Measurements from ENCODE around the gene NKTR. TPM values are rescaled to one million over a fixed set of nuclear protein-coding genes. Genes with fewer than 3 reads are reported as not detected.
A peak's percentile ranks its signal among the peaks of the same experiment; 100 is the strongest.

Gene NKTR
- total and polyA plus RNA-seq, 4 donors: 80.8 to 176 (median 95.2) TPM

DNA sequence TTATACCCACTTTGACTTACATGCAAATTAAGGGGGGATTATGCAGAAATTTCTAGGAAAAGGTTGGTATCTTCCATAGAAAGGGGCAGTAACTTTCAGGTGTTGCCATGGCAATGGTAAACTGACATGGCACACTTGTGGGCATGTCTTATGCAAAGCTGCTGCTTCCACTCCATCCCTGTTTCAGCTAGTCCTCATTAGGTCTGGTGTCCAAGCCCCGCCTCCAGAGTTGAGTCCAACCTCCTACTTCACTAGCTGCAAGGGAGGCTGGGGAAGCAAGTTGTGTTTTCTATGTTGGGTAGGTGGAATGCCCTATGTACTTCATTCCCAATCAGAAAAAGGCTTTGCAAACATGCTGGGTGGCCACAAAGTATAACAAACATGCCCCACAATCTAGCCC, 70.2 kb downstream of the NKTR start:
- no CpG with 5 or more reads among the region's 1 CpG for WGBS (ENCODE audit: insufficient coverage)
- DNase-seq (ENCODE audit: low read depth in 4 of 6, low spot score in 6 of 6): no peak

DNA sequence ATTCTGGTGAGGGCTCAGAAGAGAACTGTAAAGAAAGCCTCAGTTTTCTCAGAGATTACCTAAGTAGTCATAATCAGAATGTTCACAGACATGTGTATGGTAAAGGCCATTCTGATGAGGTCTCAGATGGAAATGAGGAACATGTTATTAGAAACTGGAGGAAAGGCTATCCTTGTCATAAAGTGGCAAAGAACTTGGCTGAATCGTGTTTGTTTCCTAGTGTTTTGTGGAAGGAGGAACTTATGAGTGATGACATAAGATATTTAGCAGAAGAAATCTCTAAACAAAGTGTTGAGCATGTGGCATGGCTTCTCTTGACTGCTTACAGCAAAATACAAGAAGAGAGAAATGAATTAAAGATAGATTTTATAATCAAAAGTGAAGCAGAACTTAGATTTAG, 72.0 kb downstream of the NKTR start:
- H3K27ac ChIP-seq (ENCODE audit: low read depth, low read length): no peak overlapping the region
- H3K4me1 ChIP-seq (ENCODE audit: control insufficient read depth, insufficient read depth, low read length): peaks cover 11% of the 10 kb centered on the region
- 67% methylated on average over 1 of the region's 1 CpG for whole genome bisulfite sequencing (ENCODE audit: insufficient coverage)

More for the DNA sequence above, 70.2 kb downstream of the NKTR start:
- Histone ChIP-seq H3K27ac (ENCODE audit: low read depth, low read length) (no peak overlapping the region), H3K4me1 (ENCODE audit: control insufficient read depth, insufficient read depth, low read length) (peaks cover 27% of the 10 kb centered on the region), H3K4me3 (ENCODE audit: low read depth, low read length) (no peak overlapping the region), H3K36me3 (ENCODE audit: control insufficient read depth, insufficient read depth, low read length) (peaks cover 5% of the 10 kb centered on the region), H3K9me3 (ENCODE audit: control insufficient read depth, insufficient read depth, low read length) (no peaks in the 10 kb centered on the region), H3K27me3 (ENCODE audit: control insufficient read depth, insufficient read depth, low read length) (no peaks in the 10 kb centered on the region)

GRCh38 chr3:42673082-42673481, 72.6 kb downstream of the NKTR start:
- no peak for DNase-seq (ENCODE audit: low read depth in 4 of 6, low spot score in 6 of 6)

More for the DNA sequence above, 72.0 kb downstream of the NKTR start:
- Histone ChIP-seq H3K27me3 (ENCODE audit: control insufficient read depth, insufficient read depth, low read length) (no peaks in the 10 kb centered on the region), H3K36me3 (ENCODE audit: control insufficient read depth, insufficient read depth, low read length) (no peaks in the 10 kb centered on the region), H3K4me3 (ENCODE audit: low read depth, low read length) (no peak overlapping the region), H3K9me3 (ENCODE audit: control insufficient read depth, insufficient read depth, low read length) (no peaks in the 10 kb centered on the region)
- DNase-seq (ENCODE audit: low read depth in 4 of 6, low spot score in 6 of 6): no peak

DNA sequence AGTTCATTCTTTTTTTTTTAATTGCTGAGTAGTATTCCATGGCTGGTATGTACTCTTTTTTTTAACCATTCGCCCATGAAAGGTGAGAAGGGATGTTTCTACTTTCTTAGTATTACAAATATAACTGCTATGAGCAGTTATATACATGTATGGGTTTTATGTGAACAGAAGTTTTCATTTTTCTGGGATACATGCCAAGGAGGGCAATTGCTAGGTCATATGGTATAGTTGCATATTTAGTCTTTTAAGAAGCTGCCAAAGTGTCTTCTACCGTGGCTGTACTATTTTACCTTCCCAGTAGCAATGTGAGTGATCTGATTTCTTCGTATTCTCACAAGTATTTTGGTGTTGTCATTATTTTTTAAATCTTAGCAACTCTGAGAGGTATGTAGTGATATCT, 73.7 kb downstream of the NKTR start:
- no peaks in the 10 kb centered on the region for H3K4me1 ChIP-seq (ENCODE audit: control insufficient read depth, insufficient read depth, low read length)
- H3K27ac ChIP-seq (ENCODE audit: low read depth, low read length): no peak overlapping the region
- no peaks in the 10 kb centered on the region for H3K9me3 ChIP-seq (ENCODE audit: control insufficient read depth, insufficient read depth, low read length)
- H3K4me3 ChIP-seq (ENCODE audit: low read depth, low read length): no peak overlapping the region
- DNase-seq (ENCODE audit: low read depth in 4 of 6, low spot score in 6 of 6): peak in 1 of 6 donors; percentile 26
- H3K27me3 ChIP-seq (ENCODE audit: control insufficient read depth, insufficient read depth, low read length): no peaks in the 10 kb centered on the region
- no CpG with 5 or more reads among the region's 3 CpGs for WGBS (ENCODE audit: insufficient coverage)
- no peaks in the 10 kb centered on the region for H3K36me3 ChIP-seq (ENCODE audit: control insufficient read depth, insufficient read depth, low read length)

More at GRCh38 chr3:42673082-42673481, 72.6 kb downstream of the NKTR start:
- Histone ChIP-seq H3K27me3 (ENCODE audit: control insufficient read depth, insufficient read depth, low read length) (no peaks in the 10 kb centered on the region), H3K4me3 (ENCODE audit: low read depth, low read length) (no peak overlapping the region), H3K9me3 (ENCODE audit: control insufficient read depth, insufficient read depth, low read length) (no peaks in the 10 kb centered on the region), H3K4me1 (ENCODE audit: control insufficient read depth, insufficient read depth, low read length) (peaks cover 6% of the 10 kb centered on the region), H3K36me3 (ENCODE audit: control insufficient read depth, insufficient read depth, low read length) (no peaks in the 10 kb centered on the region), H3K27ac (ENCODE audit: low read depth, low read length) (no peak overlapping the region)

DNA sequence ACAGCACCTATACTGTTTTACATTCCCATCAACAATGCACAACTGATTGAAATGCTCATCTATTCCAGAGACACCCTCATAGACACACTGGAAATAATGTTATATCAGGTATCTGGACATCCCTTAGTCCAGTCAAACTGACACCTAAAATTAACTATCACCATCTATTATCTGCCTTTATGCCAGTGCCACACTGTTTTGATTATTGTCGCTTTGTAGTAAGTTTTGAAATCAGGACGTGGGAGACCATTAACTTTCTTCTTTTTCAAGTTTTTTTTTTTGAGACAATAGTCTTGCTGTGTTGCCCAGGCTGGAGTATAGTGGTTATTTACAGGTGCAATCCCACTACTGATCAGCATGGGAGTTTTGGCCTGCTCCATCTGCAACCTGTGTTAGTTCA, 75.4 kb downstream of the NKTR start:
- Histone ChIP-seq H3K27me3 (ENCODE audit: control insufficient read depth, insufficient read depth, low read length) (no peaks in the 10 kb centered on the region), H3K27ac (ENCODE audit: low read depth, low read length) (no peak overlapping the region), H3K9me3 (ENCODE audit: control insufficient read depth, insufficient read depth, low read length) (no peaks in the 10 kb centered on the region), H3K36me3 (ENCODE audit: control insufficient read depth, insufficient read depth, low read length) (no peaks in the 10 kb centered on the region), H3K4me3 (ENCODE audit: low read depth, low read length) (no peak overlapping the region), H3K4me1 (ENCODE audit: control insufficient read depth, insufficient read depth, low read length) (no peaks in the 10 kb centered on the region)
- WGBS (ENCODE audit: insufficient coverage): no CpG with 5 or more reads among the region's 2 CpGs
- DNase-seq (ENCODE audit: low read depth in 4 of 6, low spot score in 6 of 6): no peak

DNA sequence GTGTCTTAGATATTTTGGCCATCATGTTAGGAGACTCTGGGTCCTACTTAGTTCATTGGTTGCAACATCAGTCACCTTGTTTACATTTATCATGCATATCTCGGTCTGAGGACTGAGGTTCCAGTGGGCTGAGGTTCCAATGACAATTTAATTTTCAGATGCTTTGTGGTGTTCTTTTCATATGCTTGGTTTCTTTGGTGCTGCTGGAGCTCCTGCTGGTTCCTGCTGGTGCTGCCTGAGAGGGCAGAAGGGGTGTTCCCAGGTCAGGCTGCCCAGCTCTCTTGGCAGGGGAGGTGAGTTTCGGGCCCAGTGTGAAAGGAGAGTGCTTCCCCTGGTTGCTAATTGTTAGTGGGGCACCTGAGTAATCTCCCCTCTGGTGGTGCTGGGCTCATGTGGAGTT, 78.0 kb downstream of the NKTR start:
- Histone ChIP-seq H3K4me3 (ENCODE audit: low read depth, low read length) (no peak overlapping the region), H3K9me3 (ENCODE audit: control insufficient read depth, insufficient read depth, low read length) (no peaks in the 10 kb centered on the region), H3K4me1 (ENCODE audit: control insufficient read depth, insufficient read depth, low read length) (no peaks in the 10 kb centered on the region), H3K27me3 (ENCODE audit: control insufficient read depth, insufficient read depth, low read length) (no peaks in the 10 kb centered on the region), H3K36me3 (ENCODE audit: control insufficient read depth, insufficient read depth, low read length) (no peaks in the 10 kb centered on the region), H3K27ac (ENCODE audit: low read depth, low read length) (no peak overlapping the region)
- no peak for DNase-seq (ENCODE audit: low read depth in 4 of 6, low spot score in 6 of 6)
- 100% methylated on average over 1 of the region's 2 CpGs for WGBS (ENCODE audit: insufficient coverage)

GRCh38 chr3:42680271-42680670, 79.8 kb downstream of the NKTR start:
- Histone ChIP-seq H3K9me3 (ENCODE audit: control insufficient read depth, insufficient read depth, low read length) (no peaks in the 10 kb centered on the region), H3K27me3 (ENCODE audit: control insufficient read depth, insufficient read depth, low read length) (peaks cover 4% of the 10 kb centered on the region), H3K4me3 (ENCODE audit: low read depth, low read length) (no peak overlapping the region), H3K36me3 (ENCODE audit: control insufficient read depth, insufficient read depth, low read length) (no peaks in the 10 kb centered on the region), H3K4me1 (ENCODE audit: control insufficient read depth, insufficient read depth, low read length) (no peaks in the 10 kb centered on the region), H3K27ac (ENCODE audit: low read depth, low read length) (no peak overlapping the region)
- DNase-seq (ENCODE audit: low read depth in 4 of 6, low spot score in 6 of 6): no peak
- WGBS (ENCODE audit: insufficient coverage): no CpG with 5 or more reads among the region's 1 CpG

GRCh38 chr3:42680806-42681205, 80.3 kb downstream of the NKTR start:
- H3K27ac ChIP-seq (ENCODE audit: low read depth, low read length): no peak overlapping the region
- WGBS (ENCODE audit: insufficient coverage): 93% methylated on average over 3 of the region's 4 CpGs
- peaks cover 7% of the 10 kb centered on the region for H3K27me3 ChIP-seq (ENCODE audit: control insufficient read depth, insufficient read depth, low read length)
- no peak for DNase-seq (ENCODE audit: low read depth in 4 of 6, low spot score in 6 of 6)
- H3K36me3 ChIP-seq (ENCODE audit: control insufficient read depth, insufficient read depth, low read length): no peaks in the 10 kb centered on the region
- no peak overlapping the region for H3K4me3 ChIP-seq (ENCODE audit: low read depth, low read length)
- H3K9me3 ChIP-seq (ENCODE audit: control insufficient read depth, insufficient read depth, low read length): no peaks in the 10 kb centered on the region
- H3K4me1 ChIP-seq (ENCODE audit: control insufficient read depth, insufficient read depth, low read length): peaks cover 5% of the 10 kb centered on the region

GRCh38 chr3:42681361-42682038, 81.0 kb downstream of the NKTR start:
- Histone ChIP-seq H3K9me3 (ENCODE audit: control insufficient read depth, insufficient read depth, low read length) (no peaks in the 10 kb centered on the region), H3K36me3 (ENCODE audit: control insufficient read depth, insufficient read depth, low read length) (no peaks in the 10 kb centered on the region), H3K27ac (ENCODE audit: low read depth, low read length) (no peak overlapping the region), H3K4me1 (ENCODE audit: control insufficient read depth, insufficient read depth, low read length) (peaks cover 7% of the 10 kb centered on the region), H3K27me3 (ENCODE audit: control insufficient read depth, insufficient read depth, low read length) (peaks cover 7% of the 10 kb centered on the region), H3K4me3 (ENCODE audit: low read depth, low read length) (no peak overlapping the region)
- DNase-seq (ENCODE audit: low read depth in 4 of 6, low spot score in 6 of 6): no peak
- WGBS (ENCODE audit: insufficient coverage): 96% methylated on average over 4 of the region's 10 CpGs

- Histone ChIP-seq H3K27ac (ENCODE audit: low read depth, low read length) (no peak overlapping the region), H3K4me3 (ENCODE audit: low read depth, low read length) (no peak overlapping the region), H3K27me3 (ENCODE audit: control insufficient read depth, insufficient read depth, low read length) (peaks cover 7% of the 10 kb centered on the region), H3K36me3 (ENCODE audit: control insufficient read depth, insufficient read depth, low read length) (no peaks in the 10 kb centered on the region), H3K9me3 (ENCODE audit: control insufficient read depth, insufficient read depth, low read length) (no peaks in the 10 kb centered on the region), H3K4me1 (ENCODE audit: control insufficient read depth, insufficient read depth, low read length) (peaks cover 7% of the 10 kb centered on the region)
- WGBS (ENCODE audit: insufficient coverage): 73% methylated on average over 12 of the region's 12 CpGs
- no peak for DNase-seq (ENCODE audit: low read depth in 4 of 6, low spot score in 6 of 6)
Measured at GRCh38 chr3:42682301-42683070, 82.0 kb downstream of the NKTR start.
